ENCODE results near the gene CIDEA.
A peak's percentile ranks its signal among the peaks of the same experiment; 100 is the strongest.

CIDEA gene

GRCh38 chr18:12315490-12315889, 61.3 kb downstream of the CIDEA start:
- H3K4me3 ChIP-seq (replicated peaks; ENCODE audit: insufficient read depth, low read length) = no peak overlapping the region
- no peak for TF ChIP-seq POLR2AphosphoS5 (IDR thresholded peaks at IDR 0.05; ENCODE audit: low read depth)
- TF ChIP-seq GABPA (IDR thresholded peaks at IDR 0.05; ENCODE audit: low read depth) = no peak
- no peak for TF ChIP-seq SPI1 (IDR thresholded peaks at IDR 0.05; ENCODE audit: borderline replicate concordance, low read depth)
- no peak for TF ChIP-seq CTCF (IDR thresholded peaks at IDR 0.05; ENCODE audit: insufficient read depth, low read length)
- TF ChIP-seq, protein P1, sequence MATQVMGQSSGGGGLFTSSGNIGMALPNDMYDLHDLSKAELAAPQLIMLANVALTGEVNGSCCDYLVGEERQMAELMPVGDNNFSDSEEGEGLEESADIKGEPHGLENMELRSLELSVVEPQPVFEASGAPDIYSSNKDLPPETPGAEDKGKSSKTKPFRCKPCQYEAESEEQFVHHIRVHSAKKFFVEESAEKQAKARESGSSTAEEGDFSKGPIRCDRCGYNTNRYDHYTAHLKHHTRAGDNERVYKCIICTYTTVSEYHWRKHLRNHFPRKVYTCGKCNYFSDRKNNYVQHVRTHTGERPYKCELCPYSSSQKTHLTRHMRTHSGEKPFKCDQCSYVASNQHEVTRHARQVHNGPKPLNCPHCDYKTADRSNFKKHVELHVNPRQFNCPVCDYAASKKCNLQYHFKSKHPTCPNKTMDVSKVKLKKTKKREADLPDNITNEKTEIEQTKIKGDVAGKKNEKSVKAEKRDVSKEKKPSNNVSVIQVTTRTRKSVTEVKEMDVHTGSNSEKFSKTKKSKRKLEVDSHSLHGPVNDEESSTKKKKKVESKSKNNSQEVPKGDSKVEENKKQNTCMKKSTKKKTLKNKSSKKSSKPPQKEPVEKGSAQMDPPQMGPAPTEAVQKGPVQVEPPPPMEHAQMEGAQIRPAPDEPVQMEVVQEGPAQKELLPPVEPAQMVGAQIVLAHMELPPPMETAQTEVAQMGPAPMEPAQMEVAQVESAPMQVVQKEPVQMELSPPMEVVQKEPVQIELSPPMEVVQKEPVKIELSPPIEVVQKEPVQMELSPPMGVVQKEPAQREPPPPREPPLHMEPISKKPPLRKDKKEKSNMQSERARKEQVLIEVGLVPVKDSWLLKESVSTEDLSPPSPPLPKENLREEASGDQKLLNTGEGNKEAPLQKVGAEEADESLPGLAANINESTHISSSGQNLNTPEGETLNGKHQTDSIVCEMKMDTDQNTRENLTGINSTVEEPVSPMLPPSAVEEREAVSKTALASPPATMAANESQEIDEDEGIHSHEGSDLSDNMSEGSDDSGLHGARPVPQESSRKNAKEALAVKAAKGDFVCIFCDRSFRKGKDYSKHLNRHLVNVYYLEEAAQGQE (IDR thresholded peaks at IDR 0.05; ENCODE audit: insufficient replicate concordance, low read depth) = no peak
- no peak overlapping the region for H3K27ac ChIP-seq (replicated peaks)
- no peak for DNase-seq (ENCODE audit: low read depth in 1 of 2, low spot score in 1 of 2)
- H3K27me3 ChIP-seq (ENCODE audit: insufficient read depth, poor library complexity, severe bottlenecking) = no peaks in the 10 kb centered on the region

GRCh38 chr18:12315911-12316310, 61.8 kb downstream of the CIDEA start:
- no peak for DNase-seq (ENCODE audit: low read depth in 1 of 2, low spot score in 1 of 2)
- Histone ChIP-seq H3K4me3 (replicated peaks; ENCODE audit: insufficient read depth, low read length) (no peak overlapping the region), H3K27ac (replicated peaks) (no peak overlapping the region), H3K27me3 (ENCODE audit: insufficient read depth, poor library complexity, severe bottlenecking) (no peaks in the 10 kb centered on the region)
- TF ChIP-seq CTCF (IDR thresholded peaks at IDR 0.05; ENCODE audit: insufficient read depth, low read length) = no peak
- TF ChIP-seq, protein P1 (IDR thresholded peaks at IDR 0.05; ENCODE audit: insufficient replicate concordance, low read depth) = no peak
- no peak for TF ChIP-seq POLR2AphosphoS5 (IDR thresholded peaks at IDR 0.05; ENCODE audit: low read depth)
- TF ChIP-seq SPI1 (IDR thresholded peaks at IDR 0.05; ENCODE audit: borderline replicate concordance, low read depth) = no peak
- no peak for TF ChIP-seq GABPA (IDR thresholded peaks at IDR 0.05; ENCODE audit: low read depth)

DNA sequence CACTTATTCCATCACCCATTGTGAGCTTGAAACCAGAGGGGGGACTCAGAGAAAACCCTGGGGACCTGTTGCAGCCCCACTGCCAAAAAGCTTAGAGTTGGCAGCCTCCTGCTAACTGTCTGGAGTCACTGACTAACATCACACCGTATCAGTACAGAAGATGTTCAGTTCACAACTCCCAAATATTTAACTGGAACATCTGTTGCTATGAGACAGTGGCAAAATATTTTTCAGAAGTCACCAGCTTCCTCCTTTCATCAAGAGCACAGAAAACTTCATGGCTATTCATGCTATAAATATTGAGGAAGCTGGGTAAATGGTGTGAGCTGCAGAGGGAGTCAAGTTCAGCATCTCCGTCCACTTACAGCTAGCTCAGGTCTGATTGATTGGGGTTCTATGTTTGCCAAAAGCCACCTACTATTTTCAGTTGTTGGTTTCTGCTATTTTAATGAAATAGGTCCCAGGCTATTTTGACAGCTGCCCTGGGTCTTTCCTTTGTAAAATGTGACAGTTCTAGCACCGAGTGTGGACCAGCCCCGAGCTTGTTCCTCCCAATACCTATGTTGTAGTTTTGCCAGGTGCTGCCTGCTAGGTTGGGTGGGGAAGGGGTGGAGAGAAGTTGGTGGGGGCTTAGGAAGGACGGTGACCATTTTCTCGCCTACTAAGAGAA, 63.6 kb downstream of the CIDEA start:
- TF ChIP-seq GABPA (IDR thresholded peaks at IDR 0.05; ENCODE audit: low read depth) (no peak), POLR2AphosphoS5 (IDR thresholded peaks at IDR 0.05; ENCODE audit: low read depth) (no peak), CTCF (IDR thresholded peaks at IDR 0.05; ENCODE audit: insufficient read depth, low read length) (no peak), SPI1 (IDR thresholded peaks at IDR 0.05; ENCODE audit: borderline replicate concordance, low read depth) (no peak; the same call in 1 of the 2 replicates)
- TF ChIP-seq, protein P1 (IDR thresholded peaks at IDR 0.05; ENCODE audit: insufficient replicate concordance, low read depth) = no peak
- Histone ChIP-seq H3K27ac (replicated peaks) (no peak overlapping the region), H3K4me3 (replicated peaks; ENCODE audit: insufficient read depth, low read length) (no peak overlapping the region), H3K27me3 (ENCODE audit: insufficient read depth, poor library complexity, severe bottlenecking) (no peaks in the 10 kb centered on the region)
- peak in 1 of 2 experiments; percentile 37 for DNase-seq (ENCODE audit: low read depth in 1 of 2, low spot score in 1 of 2)

Measured in HL-60 (cell line).